DOHH2 (cell line): ENCODE results near the gene IZUMO4.

Experiments used
- EZH2phosphoT487 ChIP-seq: fragments of 200-600 bp; sonication (generic); IDR thresholded peaks from 2 replicates; pipeline ENCODE4 v1.6.1; 2017; ENCODE audit warnings: borderline replicate concordance, mild to moderate bottlenecking, antibody characterized with exemption, low read length, moderate library complexity, mixed read lengths
- TF ChIP-seq, protein P1 (sequence below): fragments of 200-600 bp; sonication (generic); IDR thresholded peaks from one replicate; pipeline ENCODE4 v1.5.1; 2014; ENCODE audit warnings: antibody characterized with exemption, mild to moderate bottlenecking, low read depth, low read length; ENCODE audit not compliant: poor library complexity, severe bottlenecking

GRCh38 chr19:2048959-2049740 is 47.6 kb upstream of the IZUMO4 start:
- TF ChIP-seq, protein P1, sequence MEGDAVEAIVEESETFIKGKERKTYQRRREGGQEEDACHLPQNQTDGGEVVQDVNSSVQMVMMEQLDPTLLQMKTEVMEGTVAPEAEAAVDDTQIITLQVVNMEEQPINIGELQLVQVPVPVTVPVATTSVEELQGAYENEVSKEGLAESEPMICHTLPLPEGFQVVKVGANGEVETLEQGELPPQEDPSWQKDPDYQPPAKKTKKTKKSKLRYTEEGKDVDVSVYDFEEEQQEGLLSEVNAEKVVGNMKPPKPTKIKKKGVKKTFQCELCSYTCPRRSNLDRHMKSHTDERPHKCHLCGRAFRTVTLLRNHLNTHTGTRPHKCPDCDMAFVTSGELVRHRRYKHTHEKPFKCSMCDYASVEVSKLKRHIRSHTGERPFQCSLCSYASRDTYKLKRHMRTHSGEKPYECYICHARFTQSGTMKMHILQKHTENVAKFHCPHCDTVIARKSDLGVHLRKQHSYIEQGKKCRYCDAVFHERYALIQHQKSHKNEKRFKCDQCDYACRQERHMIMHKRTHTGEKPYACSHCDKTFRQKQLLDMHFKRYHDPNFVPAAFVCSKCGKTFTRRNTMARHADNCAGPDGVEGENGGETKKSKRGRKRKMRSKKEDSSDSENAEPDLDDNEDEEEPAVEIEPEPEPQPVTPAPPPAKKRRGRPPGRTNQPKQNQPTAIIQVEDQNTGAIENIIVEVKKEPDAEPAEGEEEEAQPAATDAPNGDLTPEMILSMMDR = no peak
- TF ChIP-seq EZH2phosphoT487 = no peak
